Measurements from ENCODE around the gene REM2.

The REM2 gene

DNA sequence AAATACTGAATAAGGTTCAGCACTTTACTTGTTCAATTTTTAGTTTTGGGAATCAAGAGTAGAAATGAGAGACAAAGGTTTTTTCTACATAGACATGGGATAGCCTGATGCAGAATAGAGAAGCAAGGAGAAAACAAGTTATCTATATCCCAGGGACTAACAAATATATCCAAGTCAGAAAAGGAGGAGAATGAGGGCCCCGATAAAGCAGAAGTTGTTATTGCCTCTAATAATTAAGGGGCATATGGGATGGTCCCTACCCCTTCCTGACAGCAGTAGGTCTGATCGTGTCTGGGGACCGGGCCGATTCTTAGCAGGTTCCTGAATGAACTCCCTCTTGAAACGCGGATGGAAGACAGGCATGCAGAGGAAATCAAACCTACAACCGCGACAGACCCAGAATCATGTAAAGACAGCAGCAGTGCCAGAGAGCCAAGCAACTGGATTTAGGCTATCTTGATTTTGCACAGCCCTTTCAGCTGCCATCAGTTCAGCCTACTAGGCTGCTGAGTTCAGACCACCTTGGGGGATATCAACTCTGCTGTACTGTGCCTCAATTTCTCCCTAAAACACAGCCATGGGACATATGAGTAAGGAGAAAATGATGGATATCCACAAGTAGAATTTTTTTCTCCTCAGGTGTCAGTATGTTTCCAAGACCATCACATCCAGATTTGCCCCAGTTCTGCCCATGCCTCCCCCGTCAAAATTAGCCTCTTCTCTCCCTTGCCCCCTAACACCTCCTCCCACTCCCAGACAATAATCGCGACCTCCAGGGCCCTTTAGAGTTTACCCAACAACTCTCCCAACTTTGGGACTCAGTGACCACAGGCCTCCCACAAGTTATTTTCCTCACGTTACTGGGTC lies 45.4 kb downstream of the REM2 start:
- DNase-seq (ENCODE audit: low read depth in 2 of 2), result no peak

DNA sequence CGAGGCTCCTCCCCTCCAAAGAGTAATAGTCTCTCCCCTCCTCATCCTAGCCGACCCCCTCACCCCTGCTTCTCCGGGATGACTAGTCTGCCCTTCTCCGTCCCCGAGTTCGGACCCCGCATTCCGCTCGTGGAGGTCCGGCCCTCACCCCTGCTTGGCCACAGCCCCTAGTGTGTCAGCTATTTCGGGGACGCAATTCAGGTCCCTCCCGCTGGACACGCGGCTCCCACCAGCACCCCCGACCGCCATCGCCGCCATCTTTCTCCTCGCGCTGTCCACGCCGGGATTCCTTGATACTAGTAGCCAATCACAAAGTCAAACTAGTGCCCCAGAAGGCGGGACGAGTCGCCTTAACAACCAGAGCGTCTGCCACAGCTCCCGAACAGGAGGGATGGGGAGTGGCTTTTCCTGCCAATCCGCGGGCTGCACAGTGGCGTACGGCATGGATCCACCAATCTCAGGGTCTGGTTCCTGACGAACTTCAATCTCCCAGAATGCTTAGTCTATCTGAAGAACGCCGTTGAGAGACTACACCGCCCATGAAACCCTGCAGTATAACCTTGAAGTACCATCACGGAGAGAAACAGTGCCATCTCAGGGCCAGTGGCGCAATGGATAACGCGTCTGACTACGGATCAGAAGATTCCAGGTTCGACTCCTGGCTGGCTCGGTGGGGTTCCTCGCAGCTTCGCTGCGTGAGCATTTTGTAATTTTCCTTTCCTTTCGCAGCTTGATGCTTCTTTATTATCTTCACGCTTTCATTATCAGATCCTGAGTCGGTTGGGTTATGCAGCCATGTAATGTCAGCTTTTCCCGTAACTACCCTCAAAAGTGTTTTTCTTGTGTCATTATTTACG lies 46.3 kb downstream of the REM2 start, which contains the start of gene PRMT5:
TSS of gene PRMT5 (minus strand) at position 273 of the 857 bp plus-strand sequence. CDS start at position 258, 15 bp downstream.
- peak; percentile 99 to 100 for DNase-seq (ENCODE audit: low read depth in 2 of 2)

DNA sequence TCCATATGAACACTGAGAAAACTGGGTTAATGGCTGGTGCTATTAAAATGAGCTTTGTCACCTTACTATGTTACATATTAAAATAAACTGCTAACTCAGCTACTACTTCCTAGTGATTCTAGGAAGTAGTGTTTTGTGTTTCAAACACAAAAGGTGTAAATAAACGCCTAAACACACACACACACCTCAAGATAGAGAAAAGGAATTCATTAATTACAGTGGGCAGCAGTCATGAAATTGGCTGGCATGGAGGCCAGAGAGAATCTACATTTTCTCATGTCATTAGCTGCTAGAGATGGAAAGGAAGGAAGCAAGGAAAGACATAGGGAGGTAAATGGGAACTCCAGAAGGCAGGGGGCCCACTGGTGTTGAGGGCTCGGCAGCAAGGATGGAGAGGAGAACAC lies 46.9 kb downstream of the REM2 start:
- DNase-seq (ENCODE audit: low read depth in 2 of 2), result no peak

DNA sequence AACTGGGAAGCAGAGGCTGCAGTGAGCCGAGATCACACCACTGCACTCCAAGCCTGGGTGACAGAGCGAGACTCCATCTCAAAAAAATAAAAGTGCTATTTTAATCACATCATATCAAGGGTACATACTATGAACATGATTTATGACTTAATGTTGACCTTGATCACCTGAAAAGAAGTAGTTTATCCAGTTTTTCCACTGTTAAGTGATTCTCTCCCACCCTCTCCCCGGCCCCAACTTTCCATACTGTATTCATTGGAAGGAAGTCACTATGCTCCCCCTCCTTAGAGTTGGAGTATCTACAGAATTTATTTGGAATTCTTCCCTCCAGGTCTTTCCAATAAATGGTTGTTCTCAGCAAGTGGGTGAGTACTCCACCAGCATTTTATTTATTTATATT lies 49.1 kb downstream of the REM2 start:
- DNase-seq (ENCODE audit: low read depth in 2 of 2), result no peak

DNA sequence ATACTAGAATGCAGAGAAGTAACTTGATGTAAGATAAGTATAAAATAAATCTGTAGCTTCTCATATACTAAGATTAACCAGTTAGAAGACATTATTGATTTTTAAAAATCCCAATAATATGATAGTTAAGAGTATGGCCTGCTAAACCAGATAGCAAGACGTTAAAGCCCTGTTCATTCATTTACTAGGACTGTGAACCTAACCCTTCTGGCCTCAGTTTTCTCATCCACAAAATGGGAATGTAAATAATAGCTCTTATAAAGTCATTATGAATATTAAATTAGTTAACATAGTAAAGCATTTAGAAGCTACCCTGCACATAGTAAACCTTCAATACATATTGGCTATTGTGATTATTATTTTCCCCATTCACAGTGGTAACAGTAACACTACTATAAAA lies 52.1 kb downstream of the REM2 start:
- DNase-seq (ENCODE audit: low read depth in 2 of 2), result no peak

Measured in fibroblast of skin of left quadriceps (primary cell).